Measurements from ENCODE around the gene TTC39C. TPM values are rescaled to one million over a fixed set of nuclear protein-coding genes. Genes with fewer than 3 reads are reported as not detected.

Gene TTC39C
- total RNA-seq, 2 experiments from 2014 or later, result 31.4 to 47.0 TPM

- no peak overlapping the region for H3K4me2 ChIP-seq (ENCODE audit: low read length)
- CTCF ChIA-PET (ENCODE audit: unreplicated experiment), result no interaction called here
- no peaks in the 10 kb centered on the region for H3K9me2 ChIP-seq (ENCODE audit: insufficient read depth, low read length)
- peaks cover 23% of the 10 kb centered on the region for H3K4me1 ChIP-seq (ENCODE audit: insufficient read depth, low read length, poor library complexity, severe bottlenecking)
- H3K27ac ChIP-seq (ENCODE audit: low read depth, low read length, poor library complexity, severe bottlenecking), result no peak overlapping the region
- peaks cover 19% of the 10 kb centered on the region; the same call in 1 of the 2 replicates for H3K79me2 ChIP-seq (ENCODE audit: insufficient read depth, low read depth, low read length)
- POLR2A ChIA-PET, result interaction anchor here (0.6 kb wide), 1 partner anchor 206 kb away, joined by 3 read pairs; no protein-coding TSS in a partner anchor
- H3K9me3 ChIP-seq (ENCODE audit: low read length), result no peaks in the 10 kb centered on the region
- H4K20me1 ChIP-seq (ENCODE audit: insufficient read depth, low read length), result peaks cover 6% of the 10 kb centered on the region; the same call in 1 of the 2 replicates
- TF ChIP-seq EZH2phosphoT487 (IDR thresholded peaks at IDR 0.05; ENCODE audit: borderline replicate concordance, low read depth, low read length) (no peak), CTCF (conservative IDR thresholded peaks at IDR 0.05; ENCODE audit: low read length) (no peak)
- DNase-seq (ENCODE audit: low spot score), result peak; percentile 8
- H2AFZ ChIP-seq (ENCODE audit: low read length), result no peak overlapping the region
- no peaks in the 10 kb centered on the region for H3K36me3 ChIP-seq (ENCODE audit: insufficient read depth, low read length)
- intact Hi-C loops (cut with micrococcal nuclease; ENCODE audit: unreplicated experiment), result no loop called here
- no peak overlapping the region for H3K4me3 ChIP-seq (ENCODE audit: low read depth, low read length, poor library complexity, severe bottlenecking)
- BruUV-seq (replicated peaks), result no TSS peak
Observed at GRCh38 chr18:24051031-24051947, 36.7 kb downstream of the TTC39C start.

GRCh38 chr18:24052053-24052452 is 37.5 kb downstream of the TTC39C start:
- Histone ChIP-seq H3K4me1 (ENCODE audit: insufficient read depth, low read length, poor library complexity, severe bottlenecking) (peaks cover 23% of the 10 kb centered on the region), H3K9me2 (ENCODE audit: insufficient read depth, low read length) (no peaks in the 10 kb centered on the region), H3K27ac (ENCODE audit: low read depth, low read length, poor library complexity, severe bottlenecking) (no peak overlapping the region), H3K9me3 (ENCODE audit: low read length) (no peaks in the 10 kb centered on the region), H3K4me2 (ENCODE audit: low read length) (no peak overlapping the region), H2AFZ (ENCODE audit: low read length) (no peak overlapping the region), H4K20me1 (ENCODE audit: insufficient read depth, low read length) (peaks cover 6% of the 10 kb centered on the region; the same call in 1 of the 2 replicates), H3K4me3 (ENCODE audit: low read depth, low read length, poor library complexity, severe bottlenecking) (no peak overlapping the region), H3K79me2 (ENCODE audit: insufficient read depth, low read depth, low read length) (peaks cover 24% of the 10 kb centered on the region; the same call in 1 of the 2 replicates), H3K36me3 (ENCODE audit: insufficient read depth, low read length) (no peaks in the 10 kb centered on the region)
- no peak for DNase-seq (ENCODE audit: low spot score)
- intact Hi-C loops (cut with micrococcal nuclease; ENCODE audit: unreplicated experiment), result no loop called here
- TF ChIP-seq CTCF (conservative IDR thresholded peaks at IDR 0.05; ENCODE audit: low read length), result no peak
- TF ChIP-seq EZH2phosphoT487 (IDR thresholded peaks at IDR 0.05; ENCODE audit: borderline replicate concordance, low read depth, low read length), result no peak
- no TSS peak for BruUV-seq (replicated peaks)
- POLR2A ChIA-PET, result no interaction called here
- CTCF ChIA-PET (ENCODE audit: unreplicated experiment), result no interaction called here

- H2AFZ ChIP-seq (ENCODE audit: low read length), result no peak overlapping the region
- no peak overlapping the region for H3K4me3 ChIP-seq (ENCODE audit: low read depth, low read length, poor library complexity, severe bottlenecking)
- H3K4me1 ChIP-seq (ENCODE audit: insufficient read depth, low read length, poor library complexity, severe bottlenecking), result peaks cover 23% of the 10 kb centered on the region
- H3K9me2 ChIP-seq (ENCODE audit: insufficient read depth, low read length), result no peaks in the 10 kb centered on the region
- intact Hi-C loops (cut with micrococcal nuclease; ENCODE audit: unreplicated experiment), result no loop called here
- POLR2A ChIA-PET, result interaction anchor here (0.8 kb wide), 1 partner anchor 40 kb away, joined by 3 read pairs; no protein-coding TSS in a partner anchor
- no peak for TF ChIP-seq EZH2phosphoT487 (IDR thresholded peaks at IDR 0.05; ENCODE audit: borderline replicate concordance, low read depth, low read length)
- CTCF ChIA-PET (ENCODE audit: unreplicated experiment), result no interaction called here
- H3K79me2 ChIP-seq (ENCODE audit: insufficient read depth, low read depth, low read length), result peaks cover 26% of the 10 kb centered on the region; the same call in 1 of the 2 replicates
- no peak overlapping the region for H3K4me2 ChIP-seq (ENCODE audit: low read length)
- H4K20me1 ChIP-seq (ENCODE audit: insufficient read depth, low read length), result peaks cover 6% of the 10 kb centered on the region; the same call in 1 of the 2 replicates
- no TSS peak for BruUV-seq (replicated peaks)
- no peak overlapping the region for H3K27ac ChIP-seq (ENCODE audit: low read depth, low read length, poor library complexity, severe bottlenecking)
- no peak for DNase-seq (ENCODE audit: low spot score)
- no peaks in the 10 kb centered on the region for H3K36me3 ChIP-seq (ENCODE audit: insufficient read depth, low read length)
- no peaks in the 10 kb centered on the region for H3K9me3 ChIP-seq (ENCODE audit: low read length)
Observed at GRCh38 chr18:24053211-24053610, 38.7 kb downstream of the TTC39C start.
